Heart right ventricle (tissue), 16 donors: Measurements from ENCODE around the gene TSPAN8. TPM values are rescaled to one million over a fixed set of nuclear protein-coding genes. Genes with fewer than 3 reads are reported as not detected.
"Not testable (repeated sequence)": the region's sequence is repeated elsewhere in the genome, so short reads cannot be mapped to it uniquely, and the experiment has no call there.

Source experiments
- ATAC-seq, 8 donors: fragments of 200-7000 bp; cut with Tn5 transposase; one replicate each; pipeline ENCODE4 v1.9.1; 2020; ENCODE audit warnings: mild to moderate bottlenecking in 8 of 8, moderate library complexity in 8 of 8, moderate number of reproducible peaks in 1 of 8
- DNase-seq, 2 donors: peaks; one replicate each; pipeline ENCODE4 v3.0.0-alpha.2; 2020
- H3K27ac ChIP-seq, 10 donors: fragments of 200-600 bp; sonication (generic) in 2 of 10; one replicate each; pipeline versions ENCODE4 v1.5.0 to v1.8.0; 2020 to 2022; ENCODE audit warnings: mild to moderate bottlenecking in 3 of 10
- H3K27me3 ChIP-seq, 7 donors: fragments of 200-600 bp; one replicate each; pipeline ENCODE4 v1.8.0; 2021 to 2022; ENCODE audit warnings: mild to moderate bottlenecking in 2 of 7
- H3K36me3 ChIP-seq, 9 donors: fragments of 200-600 bp; sonication (generic) in 1 of 9; one replicate each; pipeline versions ENCODE4 v1.5.0 to v1.8.0; 2020 to 2022; ENCODE audit warnings: mild to moderate bottlenecking in 2 of 9
- H3K4me1 ChIP-seq, 9 donors: fragments of 200-600 bp; sonication (generic) in 1 of 9; one replicate each; pipeline versions ENCODE4 v1.5.0 to v1.8.0; 2020 to 2022; ENCODE audit warnings: mild to moderate bottlenecking in 4 of 9
- H3K4me3 ChIP-seq, 10 donors: fragments of 200-600 bp; sonication (generic) in 2 of 10; one replicate each; pipeline versions ENCODE4 v1.5.0 to v1.8.0; 2020 to 2022; ENCODE audit warnings: mild to moderate bottlenecking in 7 of 10, moderate library complexity in 2 of 10
- H3K9me3 ChIP-seq, 11 donors: fragments of 200-600 bp in 10 of 11; sonication (generic) in 2 of 11; one replicate each; pipeline versions ENCODE4 v1.5.0 to v1.8.0; 2013 to 2022; ENCODE audit warnings: mild to moderate bottlenecking in 2 of 11, control low read depth in 1 of 11, moderate library complexity in 1 of 11
- WGBS, 2 donors: extraction: QIAGEN DNeasy Blood & Tissue Kit; methylation state at CpG; one replicate each; pipeline ENCODE4 v1.1.7; 2013; ENCODE audit warnings: inconsistent platforms in 1 of 2; 5-methylcytosine and 5-hydroxymethylcytosine counted together
- intact Hi-C, 10 donors: fragments of 100-400 bp; cut with DNase I; formaldehyde crosslinking; loops; one replicate each; pipeline versions ENCODE4 v1.11.1 to v1.14.2; 2022
- polyA plus RNA-seq, 2 donors: library from polyadenylated mRNA; stranded (reverse); fragments of 200-250 nt; gene quantifications; one replicate each; pipeline ENCODE4 v1.2.3, GENCODE V29; 2013
- total RNA-seq, 10 donors: library from RNA; stranded (reverse); fragmentation: NEBNext Ultra II Directional in 3 of 10; extraction: Animal tissue kit (Norgen Biotek cat#: 25700) in 3 of 10; gene quantifications; one replicate each; pipeline versions ENCODE4 v1.2.1 to v1.2.4, GENCODE V29; 2021 to 2023
- TF ChIP-seq, protein P1 (sequence below), 9 donors: fragments of 200-600 bp; sonication (generic) in 2 of 9; IDR thresholded peaks; one replicate each; pipeline versions ENCODE4 v1.5.0 to v1.8.0; 2021 to 2022; ENCODE audit warnings: antibody characterized with exemption in 9 of 9, mild to moderate bottlenecking in 5 of 9, moderate library complexity in 1 of 9
- donor health status: Arrhythmogenic right ventricular cardiomyopathy.
- donor health status: ischemic (EF 13 %, LVEDD 7.1; RV severe dilation, severe dysfunction).
- donor health status: healthy with polysubstance abuse.
- donor health status: DM: no; HTN: yes; CAD: no.
- donor health status: DM: no; HTN: no; CAD: no.
- donor health status: ischemic (EF 25% LVEDD 6.9; RV normal size, moderate dysfunction).
- donor health status: ischemic (EF 25% LVEDD 5.7; RV mildly dilated, moderate dysfunction).
- donor health status: healthy.
- donor health status: DM: yes; HTN: yes; CAD: no.
- donor health status: Ischemic cardiomyopathy.
- donor health status: ischemic (EF 35%, LVEDD 5.7; RV mildly dilated, moderate dysfunction).
- donor health status: nonischemic (EF 11% LVEDD 7.7; RV severe dilation, severe dysfunction).
- donor health status: DM: yes; HTN: yes; CAD: no.
- donor health status: PGD.
- donor health status: ischemic (EF 29% LVEDD 5.4; RV normal size, mild dysfunction).
- donor health status: nonischemic (EF 23%, LVEDD 6.1; RV moderate dilation, normal function).

Gene TSPAN8
- total and polyA plus RNA-seq, 12 donors, result 0.09 to 0.75 (median 0.38) TPM; not detected in 6

DNA sequence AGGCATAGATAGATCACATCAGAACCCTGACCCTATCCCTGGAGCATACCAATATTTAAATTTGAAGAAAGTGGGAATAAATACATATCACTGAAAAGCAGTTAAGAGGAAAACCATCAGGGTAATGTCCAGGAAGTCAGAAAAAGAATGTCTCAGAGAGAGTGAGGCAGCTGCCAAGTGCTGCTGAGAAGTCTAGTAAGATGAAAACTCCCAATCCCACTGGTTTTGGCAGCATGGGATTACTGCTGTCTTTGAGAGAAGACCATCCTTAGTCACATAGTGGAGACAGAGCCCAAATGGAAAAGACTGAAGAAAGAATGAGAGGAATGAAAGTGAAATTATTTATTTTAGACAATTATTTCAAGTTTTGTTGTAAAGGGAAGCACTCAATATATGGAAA lies 11.5 kb upstream of the TSPAN8 start:
- Histone ChIP-seq H3K4me3 (no peak overlapping the region), H3K27ac (no peak overlapping the region), H3K36me3 (no peaks in the 10 kb centered on the region), H3K9me3 (peaks cover 0 to 11% (median 0%) of the 10 kb centered on the region in 11 donors), H3K27me3 (no peaks in the 10 kb centered on the region), H3K4me1 (no peaks in the 10 kb centered on the region)
- no peak for DNase-seq
- intact Hi-C loops, result no loop called here
- ATAC-seq, result no peak
- TF ChIP-seq, protein P1, sequence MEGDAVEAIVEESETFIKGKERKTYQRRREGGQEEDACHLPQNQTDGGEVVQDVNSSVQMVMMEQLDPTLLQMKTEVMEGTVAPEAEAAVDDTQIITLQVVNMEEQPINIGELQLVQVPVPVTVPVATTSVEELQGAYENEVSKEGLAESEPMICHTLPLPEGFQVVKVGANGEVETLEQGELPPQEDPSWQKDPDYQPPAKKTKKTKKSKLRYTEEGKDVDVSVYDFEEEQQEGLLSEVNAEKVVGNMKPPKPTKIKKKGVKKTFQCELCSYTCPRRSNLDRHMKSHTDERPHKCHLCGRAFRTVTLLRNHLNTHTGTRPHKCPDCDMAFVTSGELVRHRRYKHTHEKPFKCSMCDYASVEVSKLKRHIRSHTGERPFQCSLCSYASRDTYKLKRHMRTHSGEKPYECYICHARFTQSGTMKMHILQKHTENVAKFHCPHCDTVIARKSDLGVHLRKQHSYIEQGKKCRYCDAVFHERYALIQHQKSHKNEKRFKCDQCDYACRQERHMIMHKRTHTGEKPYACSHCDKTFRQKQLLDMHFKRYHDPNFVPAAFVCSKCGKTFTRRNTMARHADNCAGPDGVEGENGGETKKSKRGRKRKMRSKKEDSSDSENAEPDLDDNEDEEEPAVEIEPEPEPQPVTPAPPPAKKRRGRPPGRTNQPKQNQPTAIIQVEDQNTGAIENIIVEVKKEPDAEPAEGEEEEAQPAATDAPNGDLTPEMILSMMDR (IDR thresholded peaks at IDR 0.05), result no peak

GRCh38 chr12:71166862-71167496 lies 9.2 kb upstream of the TSPAN8 start:
- Histone ChIP-seq H3K4me3 (no peak overlapping the region), H3K9me3 (peaks cover 0 to 11% (median 0%) of the 10 kb centered on the region in 11 donors), H3K36me3 (no peaks in the 10 kb centered on the region), H3K4me1 (no peaks in the 10 kb centered on the region), H3K27me3 (no peaks in the 10 kb centered on the region), H3K27ac (no peak overlapping the region)
- DNase-seq (no peak), ATAC-seq (no peak)
- intact Hi-C loops, result no loop called here
- 55 to 64% methylated on average over 4 of the region's 4 CpGs for WGBS, 2 donors
- TF ChIP-seq, protein P1 (IDR thresholded peaks at IDR 0.05), result no peak

DNA sequence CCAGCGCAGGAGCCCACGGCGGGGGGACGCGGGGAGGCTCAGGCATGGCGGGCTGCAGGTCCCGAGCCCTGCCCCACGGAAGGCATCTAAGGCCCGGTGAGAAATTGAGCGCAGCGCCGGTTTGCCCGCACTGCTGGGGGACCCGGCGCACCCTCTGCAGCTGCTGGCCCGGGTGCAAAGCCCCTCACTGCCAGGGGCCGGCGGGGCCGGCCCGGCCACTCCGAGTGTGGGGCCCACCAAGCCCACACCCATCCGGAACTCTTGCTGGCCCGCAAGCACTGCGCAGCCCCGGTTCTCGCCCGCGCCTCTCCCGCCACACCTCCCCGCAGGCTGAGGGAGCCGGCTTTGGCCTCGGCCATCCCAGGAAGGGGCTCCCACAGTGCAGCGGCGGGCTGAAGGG lies 8.5 kb upstream of the TSPAN8 start:
- H3K36me3 ChIP-seq, result no peaks in the 10 kb centered on the region
- TF ChIP-seq, protein P1 (IDR thresholded peaks at IDR 0.05), result no peak
- no peak overlapping the region for H3K27ac ChIP-seq
- peaks cover 0 to 11% (median 0%) of the 10 kb centered on the region in 11 donors for H3K9me3 ChIP-seq
- no peaks in the 10 kb centered on the region for H3K27me3 ChIP-seq
- H3K4me1 ChIP-seq, result no peaks in the 10 kb centered on the region
- no peak overlapping the region for H3K4me3 ChIP-seq
- intact Hi-C loops, result no loop called here
- DNase-seq, result peak in 1 of 2 donors; percentile 6
- ATAC-seq, result no peak
- WGBS, 2 donors, result 95 to 96% methylated on average over 34 of the region's 34 CpGs

GRCh38 chr12:71165780-71166179 lies 8.0 kb upstream of the TSPAN8 start:
- H3K4me1 ChIP-seq, ATAC-seq, H3K4me3 ChIP-seq, H3K27me3 ChIP-seq, H3K36me3 ChIP-seq, DNase-seq, intact Hi-C loops, H3K27ac ChIP-seq: not testable (repeated sequence)
- WGBS, 2 donors, result 96 to 97% methylated on average over 5 of the region's 5 CpGs
- H3K9me3 ChIP-seq, result peaks cover 0 to 11% (median 0%) of the 10 kb centered on the region in 11 donors

DNA sequence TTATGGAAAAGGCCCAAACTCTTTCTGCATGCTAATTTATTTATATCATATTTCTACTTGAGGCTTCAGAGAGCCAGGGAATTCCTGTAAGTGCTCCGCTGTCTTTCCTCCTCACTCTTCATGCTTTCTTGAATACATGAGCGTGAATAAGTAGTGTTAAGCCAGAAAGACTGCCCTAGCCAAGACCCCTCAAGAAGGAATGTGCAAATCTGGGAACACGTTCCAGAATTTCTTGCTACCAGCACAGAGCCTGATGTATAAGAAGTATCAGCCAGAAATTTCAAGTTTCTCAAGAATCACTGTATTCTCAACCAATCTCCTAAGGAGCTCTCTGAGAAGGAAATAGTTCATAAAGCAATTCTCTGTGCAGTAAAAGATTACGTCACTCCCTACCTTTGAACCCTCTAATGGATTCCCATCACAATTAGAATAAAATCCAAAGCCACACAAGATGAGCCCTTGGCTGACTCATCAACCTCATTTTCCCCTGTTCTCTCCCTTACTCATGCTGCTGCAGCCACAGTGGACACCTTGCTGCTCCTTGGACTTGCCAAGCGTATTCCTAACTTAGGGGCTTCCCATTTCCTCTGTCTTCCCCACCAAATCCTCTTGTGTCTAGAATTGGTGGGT lies 6.9 kb upstream of the TSPAN8 start:
- Histone ChIP-seq H3K27ac (no peak overlapping the region), H3K27me3 (no peaks in the 10 kb centered on the region), H3K36me3 (no peaks in the 10 kb centered on the region), H3K4me1 (no peaks in the 10 kb centered on the region), H3K4me3 (no peak overlapping the region), H3K9me3 (peaks cover 0 to 11% (median 0%) of the 10 kb centered on the region in 11 donors)
- DNase-seq, result no peak
- WGBS, 2 donors, result 75 to 76% methylated on average over 5 of the region's 5 CpGs
- ATAC-seq, result no peak
- TF ChIP-seq, protein P1 (IDR thresholded peaks at IDR 0.05), result no peak
- intact Hi-C loops, result no loop called here
